Nephron (organoid): ENCODE data around the gene ADARB1.

Source experiments
- H3K27ac Mint-ChIP-seq, 3 experiments: 2 replicates each; pipeline ENCODE4 v1.8.0; 2020; ENCODE audit warnings: mixed read lengths in 3 of 3, mild to moderate bottlenecking in 2 of 3, moderate library complexity in 1 of 3
- H3K27me3 Mint-ChIP-seq: 2 replicates; pipeline ENCODE4 v1.8.0; 2021; ENCODE audit warnings: low read depth, mild to moderate bottlenecking, moderate library complexity, mixed read lengths
- H3K36me3 Mint-ChIP-seq: 2 replicates; pipeline ENCODE4 v1.8.0; 2020; ENCODE audit warnings: low read depth, mixed read lengths
- H3K4me1 Mint-ChIP-seq: 2 replicates; pipeline ENCODE4 v1.8.0; 2020; ENCODE audit warnings: mixed read lengths
- H3K4me3 Mint-ChIP-seq, 3 experiments: 2 replicates each; pipeline ENCODE4 v1.8.0; 2020; ENCODE audit warnings: mild to moderate bottlenecking in 3 of 3, mixed read lengths in 3 of 3, moderate library complexity in 2 of 3
- H3K9me3 Mint-ChIP-seq: 2 replicates; pipeline ENCODE4 v1.8.0; 2020; ENCODE audit warnings: mixed read lengths
- TF ChIP-seq, protein P1 (sequence below), 3 experiments: fragments of 200-600 bp; sonication (generic); IDR thresholded peaks; one replicate each; pipeline ENCODE4 v1.5.0; 2021; ENCODE audit warnings: antibody characterized with exemption in 3 of 3; ENCODE audit not compliant: unreplicated experiment in 3 of 3

Gene ADARB1

DNA sequence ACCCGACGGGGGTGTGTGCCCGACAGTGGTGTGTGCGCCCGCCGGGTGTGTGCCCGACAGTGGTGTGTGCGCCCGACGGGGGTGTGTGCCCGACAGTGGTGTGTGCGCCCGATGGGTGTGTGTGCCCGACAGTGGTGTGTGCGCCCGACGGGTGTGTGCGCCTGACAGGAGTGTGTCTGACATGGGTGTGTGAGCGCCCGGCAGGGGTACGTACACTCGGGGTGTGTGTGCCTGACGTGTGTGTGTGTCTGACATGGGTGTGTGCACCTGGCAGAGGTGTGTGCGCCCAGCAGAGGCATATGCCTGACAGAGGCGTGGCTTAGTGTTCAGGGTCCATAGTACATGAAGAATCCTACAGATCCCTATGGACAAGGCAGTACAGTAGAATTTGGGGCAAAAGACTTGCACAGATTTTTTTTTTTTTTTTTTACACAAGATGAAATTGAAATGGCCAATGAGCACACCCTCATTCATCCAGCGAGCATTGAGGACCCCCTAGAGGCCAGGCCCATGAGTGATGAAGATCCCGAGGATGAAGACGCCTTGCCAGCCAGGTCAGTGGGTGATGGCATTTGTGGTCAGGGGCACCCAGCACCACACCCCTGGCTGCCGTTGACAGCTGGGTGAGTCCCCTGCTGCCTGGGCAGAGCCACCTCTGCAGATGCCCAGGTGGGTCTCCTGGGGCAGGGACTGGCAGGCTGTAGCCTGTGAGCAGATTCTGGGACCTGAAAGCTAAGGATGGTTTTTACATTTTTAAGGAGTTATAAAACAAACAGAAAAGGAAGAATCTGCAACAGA, 60.1 kb downstream of the ADARB1 start:
- TF ChIP-seq, protein P1, sequence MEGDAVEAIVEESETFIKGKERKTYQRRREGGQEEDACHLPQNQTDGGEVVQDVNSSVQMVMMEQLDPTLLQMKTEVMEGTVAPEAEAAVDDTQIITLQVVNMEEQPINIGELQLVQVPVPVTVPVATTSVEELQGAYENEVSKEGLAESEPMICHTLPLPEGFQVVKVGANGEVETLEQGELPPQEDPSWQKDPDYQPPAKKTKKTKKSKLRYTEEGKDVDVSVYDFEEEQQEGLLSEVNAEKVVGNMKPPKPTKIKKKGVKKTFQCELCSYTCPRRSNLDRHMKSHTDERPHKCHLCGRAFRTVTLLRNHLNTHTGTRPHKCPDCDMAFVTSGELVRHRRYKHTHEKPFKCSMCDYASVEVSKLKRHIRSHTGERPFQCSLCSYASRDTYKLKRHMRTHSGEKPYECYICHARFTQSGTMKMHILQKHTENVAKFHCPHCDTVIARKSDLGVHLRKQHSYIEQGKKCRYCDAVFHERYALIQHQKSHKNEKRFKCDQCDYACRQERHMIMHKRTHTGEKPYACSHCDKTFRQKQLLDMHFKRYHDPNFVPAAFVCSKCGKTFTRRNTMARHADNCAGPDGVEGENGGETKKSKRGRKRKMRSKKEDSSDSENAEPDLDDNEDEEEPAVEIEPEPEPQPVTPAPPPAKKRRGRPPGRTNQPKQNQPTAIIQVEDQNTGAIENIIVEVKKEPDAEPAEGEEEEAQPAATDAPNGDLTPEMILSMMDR (IDR thresholded peaks at IDR 0.05; ENCODE audit: unreplicated experiment in 3 of 3): no peak
- Mint-ChIP-seq H3K9me3 (no peaks in the 10 kb centered on the region), H3K4me3 (no peak overlapping the region), H3K36me3 (no peaks in the 10 kb centered on the region), H3K27ac (peak overlapping the region in 1 of 3 experiments; percentile 47), H3K4me1 (peaks cover 64% of the 10 kb centered on the region), H3K27me3 (peaks cover 7% of the 10 kb centered on the region)

DNA sequence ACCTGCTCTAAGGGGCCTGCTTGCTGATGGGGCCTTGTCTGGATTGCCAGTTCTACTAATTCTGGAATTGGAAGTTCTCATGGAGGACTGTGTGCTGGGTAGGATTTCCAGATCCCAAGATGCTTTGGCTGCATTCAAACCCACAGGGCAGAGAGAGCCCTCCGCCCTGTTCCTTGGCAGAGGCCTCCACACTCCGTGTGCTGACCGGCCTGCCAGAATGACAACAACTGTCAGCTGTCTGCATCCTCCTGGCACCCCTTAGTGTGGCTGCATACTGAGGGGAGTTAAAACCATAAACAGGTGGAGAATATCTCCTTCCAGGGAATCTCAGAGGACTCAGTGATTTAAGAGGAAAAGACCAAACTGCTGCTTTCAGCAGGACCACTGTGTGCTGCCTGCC, 60.7 kb downstream of the ADARB1 start:
- no peaks in the 10 kb centered on the region for H3K36me3 Mint-ChIP-seq
- H3K9me3 Mint-ChIP-seq: no peaks in the 10 kb centered on the region
- peak overlapping the region in 2 of 3 experiments; percentile 47 to 87 for H3K27ac Mint-ChIP-seq
- H3K4me3 Mint-ChIP-seq: peak overlapping the region in 1 of 3 experiments; percentile 50
- peaks cover 7% of the 10 kb centered on the region for H3K27me3 Mint-ChIP-seq
- TF ChIP-seq, protein P1 (IDR thresholded peaks at IDR 0.05; ENCODE audit: unreplicated experiment in 3 of 3): no peak
- peaks cover 57% of the 10 kb centered on the region for H3K4me1 Mint-ChIP-seq

DNA sequence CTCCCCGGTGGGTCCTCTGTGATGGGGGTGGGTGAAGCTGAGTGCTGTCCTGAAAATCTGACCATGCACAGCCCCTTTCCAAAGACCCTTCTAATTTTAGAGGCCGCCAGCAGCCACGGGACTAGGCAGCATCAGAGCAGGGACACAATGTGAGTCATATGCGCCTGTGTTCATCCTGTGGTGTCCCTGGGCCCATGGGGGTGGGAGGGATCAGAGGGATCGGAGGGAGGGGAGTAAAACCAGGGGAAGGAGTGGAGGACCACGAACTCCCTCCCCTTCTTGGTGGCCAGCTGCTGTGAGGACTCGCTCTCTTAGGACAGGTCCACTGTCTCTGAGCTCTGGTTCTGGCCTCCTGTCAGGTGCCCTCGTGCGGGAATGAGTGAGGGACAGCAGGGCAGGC, 61.5 kb downstream of the ADARB1 start:
- Mint-ChIP-seq H3K27me3 (peaks cover 7% of the 10 kb centered on the region), H3K9me3 (no peaks in the 10 kb centered on the region), H3K4me3 (no peak overlapping the region), H3K36me3 (no peaks in the 10 kb centered on the region), H3K27ac (peak overlapping the region in 1 of 3 experiments; percentile 47), H3K4me1 (peaks cover 55% of the 10 kb centered on the region)
- TF ChIP-seq, protein P1 (IDR thresholded peaks at IDR 0.05; ENCODE audit: unreplicated experiment in 3 of 3): no peak

DNA sequence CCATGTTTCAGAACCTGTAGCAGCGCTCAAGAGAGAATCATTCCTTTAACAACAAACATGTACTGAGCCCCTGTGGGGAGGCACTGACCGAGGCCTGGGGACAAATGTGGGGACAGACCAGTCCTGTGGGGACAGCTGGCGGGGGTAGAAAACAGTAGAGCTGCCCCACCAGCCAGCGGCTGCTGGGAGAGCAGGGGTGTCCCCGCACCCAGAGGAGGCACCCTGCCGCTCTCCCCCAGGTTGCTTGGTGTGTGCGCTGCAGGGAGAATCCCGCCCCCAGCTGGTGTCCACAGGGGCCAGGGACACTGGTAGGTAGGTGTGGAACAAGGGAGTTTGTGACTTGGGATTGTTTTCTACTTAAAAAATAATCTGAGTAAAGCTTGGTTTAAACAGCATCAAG, 62.1 kb downstream of the ADARB1 start:
- H3K36me3 Mint-ChIP-seq: no peaks in the 10 kb centered on the region
- H3K27me3 Mint-ChIP-seq: peaks cover 7% of the 10 kb centered on the region
- peaks cover 49% of the 10 kb centered on the region for H3K4me1 Mint-ChIP-seq
- no peaks in the 10 kb centered on the region for H3K9me3 Mint-ChIP-seq
- H3K27ac Mint-ChIP-seq: no peak overlapping the region
- TF ChIP-seq, protein P1 (IDR thresholded peaks at IDR 0.05; ENCODE audit: unreplicated experiment in 3 of 3): no peak
- H3K4me3 Mint-ChIP-seq: no peak overlapping the region

DNA sequence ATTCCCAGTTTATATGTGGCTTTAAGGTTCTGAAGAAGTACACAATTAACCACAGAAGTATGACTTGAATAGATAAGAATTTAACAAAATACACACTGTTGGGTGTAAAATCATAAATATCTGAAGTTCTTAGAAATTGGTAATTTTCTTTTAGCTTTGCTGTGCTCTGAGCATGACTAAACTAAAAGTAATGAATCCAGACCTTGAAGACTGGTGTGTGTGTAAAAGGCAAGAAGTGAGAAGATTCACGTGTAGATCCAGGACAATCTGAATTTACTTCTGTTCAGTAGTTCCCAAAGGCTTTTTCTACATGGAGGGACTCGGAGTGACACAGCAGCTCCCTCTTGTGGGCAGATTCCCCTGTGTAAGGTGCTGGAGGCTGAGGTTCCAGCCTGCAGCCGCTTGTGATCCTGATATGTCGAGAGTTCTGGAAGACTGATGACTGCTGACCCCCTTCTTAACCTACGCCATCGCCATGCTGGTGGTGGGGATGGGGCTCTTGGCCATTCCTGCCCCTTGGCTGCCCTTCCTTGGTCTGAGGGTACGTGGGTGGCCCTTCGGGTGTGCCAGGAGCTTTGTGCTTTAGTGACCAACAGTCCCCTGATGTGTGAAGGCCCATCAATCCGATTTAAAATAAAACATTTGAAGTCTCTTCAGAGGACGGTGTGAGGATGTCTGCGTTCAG, 62.7 kb downstream of the ADARB1 start:
- TF ChIP-seq, protein P1 (IDR thresholded peaks at IDR 0.05; ENCODE audit: unreplicated experiment in 3 of 3): peak; percentile 84 to 87 (median 85)
- no peak overlapping the region for H3K27ac Mint-ChIP-seq
- H3K27me3 Mint-ChIP-seq: peaks cover 7% of the 10 kb centered on the region
- H3K9me3 Mint-ChIP-seq: no peaks in the 10 kb centered on the region
- peaks cover 44% of the 10 kb centered on the region for H3K4me1 Mint-ChIP-seq
- H3K36me3 Mint-ChIP-seq: no peaks in the 10 kb centered on the region
- H3K4me3 Mint-ChIP-seq: no peak overlapping the region
